GM19438 (cell line): ENCODE measurements around the gene ADGRD1.

Source experiments
- ATAC-seq: cut with Tn5 transposase; IDR thresholded peaks from one replicate; pipeline ENCODE4 v1.9.1; 2021; ENCODE audit warnings: low read depth; ENCODE audit not compliant: unreplicated experiment

The ADGRD1 gene

DNA sequence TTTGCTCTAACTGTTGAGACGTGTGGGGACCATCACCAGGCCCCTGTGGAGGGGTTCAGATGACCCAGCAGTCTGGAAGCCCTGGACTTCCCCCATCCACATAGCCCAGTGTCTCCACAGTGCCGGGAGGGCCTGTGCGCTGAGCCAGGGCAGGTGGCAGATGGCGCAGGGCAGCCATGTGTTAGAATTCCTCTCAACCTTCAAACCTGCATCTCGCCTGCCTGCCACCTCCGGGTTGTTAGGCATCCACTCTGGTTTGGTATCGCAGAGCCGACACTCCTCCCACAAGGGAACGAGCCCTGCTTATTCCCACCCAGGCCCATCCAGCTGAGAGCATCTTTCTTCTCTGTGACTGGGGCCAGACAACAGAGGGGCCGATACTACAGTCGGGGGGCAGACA lies 84.5 kb downstream of the ADGRD1 start:
- ATAC-seq: no peak

GRCh38 chr12:131038961-131039950 lies 85.5 kb downstream of the ADGRD1 start:
- ATAC-seq: no peak

GRCh38 chr12:131040491-131040890 lies 86.8 kb downstream of the ADGRD1 start:
- no peak for ATAC-seq

DNA sequence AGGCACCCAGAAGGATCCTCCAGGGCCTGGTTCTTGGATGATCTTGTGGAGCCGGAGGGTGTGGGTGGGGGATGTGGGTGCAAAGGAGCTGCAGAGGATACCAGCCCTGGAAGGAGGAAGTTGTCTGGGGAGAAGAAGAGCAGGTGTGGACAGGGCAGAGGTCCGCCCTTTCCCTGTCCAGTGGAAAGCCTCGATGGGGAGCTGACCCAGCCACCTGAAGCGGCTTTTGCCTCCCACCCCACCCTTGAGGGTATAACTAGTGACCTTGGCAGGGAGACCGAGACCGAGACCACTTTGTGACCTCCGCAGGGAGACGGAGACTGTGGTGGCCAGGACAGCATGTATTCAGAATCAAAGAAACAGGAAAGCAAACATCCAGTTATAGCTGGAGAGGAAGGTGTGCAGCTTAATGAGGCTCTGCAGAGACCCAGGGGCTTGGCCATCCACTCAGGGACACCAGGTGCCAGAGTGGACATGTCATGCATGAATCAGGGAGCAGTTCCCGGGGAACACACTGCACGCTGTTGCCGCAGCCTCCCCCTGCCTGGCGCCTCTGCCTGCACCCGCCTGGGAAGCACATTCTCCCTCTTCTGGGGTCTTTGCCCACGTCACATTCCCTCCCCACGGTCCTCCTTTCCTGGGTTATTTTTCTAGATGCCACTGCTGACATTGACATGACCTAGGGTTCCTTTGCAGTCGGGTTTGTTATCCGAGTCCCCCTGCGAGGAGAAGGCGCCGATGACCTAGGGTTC lies 87.7 kb downstream of the ADGRD1 start:
- no peak for ATAC-seq

GRCh38 chr12:131041968-131042833 lies 88.5 kb downstream of the ADGRD1 start:
- ATAC-seq: no peak

GRCh38 chr12:131042834-131043245 lies 89.1 kb downstream of the ADGRD1 start:
- no peak for ATAC-seq

DNA sequence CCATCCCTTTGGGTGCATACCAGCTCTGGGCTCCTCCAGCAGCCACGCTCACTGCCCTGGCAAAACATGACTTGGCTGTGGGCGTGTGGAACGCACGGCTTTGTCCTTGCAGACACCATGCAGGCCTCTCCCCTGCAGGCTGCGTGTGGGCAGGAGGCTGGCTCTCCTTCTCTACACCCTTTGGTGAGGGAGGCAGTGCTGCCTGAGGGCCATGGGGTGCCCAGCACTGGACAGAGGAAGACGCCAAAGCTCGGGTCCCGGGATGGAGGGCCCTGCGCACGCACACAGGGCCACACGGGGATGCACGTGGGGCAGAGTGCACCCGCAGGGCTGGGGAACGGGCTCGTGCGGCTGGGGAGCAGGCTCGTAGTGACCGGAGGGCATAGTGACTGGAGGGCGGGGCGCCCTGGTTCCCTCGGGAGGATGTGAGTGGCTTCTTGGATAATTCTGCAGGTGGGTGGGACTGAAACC lies 89.7 kb downstream of the ADGRD1 start:
- ATAC-seq: no peak

DNA sequence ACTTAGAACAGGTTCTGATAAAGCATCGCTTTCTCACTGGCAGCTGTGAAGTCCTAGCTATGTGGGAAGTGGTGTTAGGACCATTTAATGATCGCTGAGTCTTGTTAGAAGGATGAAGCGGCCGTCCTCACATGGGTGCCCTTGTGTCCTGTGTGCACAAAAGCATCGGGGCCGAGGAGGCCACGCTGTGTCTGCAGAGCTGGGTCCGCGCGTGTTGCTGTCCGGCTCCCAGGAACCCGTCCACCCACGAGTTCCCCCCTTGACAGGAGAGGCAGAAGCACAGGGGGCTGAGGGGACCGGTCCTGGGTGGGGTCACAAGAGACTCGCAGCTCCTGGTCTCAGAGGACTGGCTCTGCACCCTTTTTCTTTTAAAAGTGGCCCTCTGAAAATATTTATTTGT lies 90.4 kb downstream of the ADGRD1 start:
- no peak for ATAC-seq

- ATAC-seq: no peak
Observed at GRCh38 chr12:131044760-131045381, 91.2 kb downstream of the ADGRD1 start.

- ATAC-seq: no peak
Observed at GRCh38 chr12:131045705-131046460, 92.2 kb downstream of the ADGRD1 start.

- ATAC-seq: no peak
Observed at GRCh38 chr12:131046813-131047788, 93.4 kb downstream of the ADGRD1 start.

GRCh38 chr12:131047789-131048610 lies 94.3 kb downstream of the ADGRD1 start:
- no peak for ATAC-seq

GRCh38 chr12:131048611-131048990 lies 94.9 kb downstream of the ADGRD1 start:
- no peak for ATAC-seq

DNA sequence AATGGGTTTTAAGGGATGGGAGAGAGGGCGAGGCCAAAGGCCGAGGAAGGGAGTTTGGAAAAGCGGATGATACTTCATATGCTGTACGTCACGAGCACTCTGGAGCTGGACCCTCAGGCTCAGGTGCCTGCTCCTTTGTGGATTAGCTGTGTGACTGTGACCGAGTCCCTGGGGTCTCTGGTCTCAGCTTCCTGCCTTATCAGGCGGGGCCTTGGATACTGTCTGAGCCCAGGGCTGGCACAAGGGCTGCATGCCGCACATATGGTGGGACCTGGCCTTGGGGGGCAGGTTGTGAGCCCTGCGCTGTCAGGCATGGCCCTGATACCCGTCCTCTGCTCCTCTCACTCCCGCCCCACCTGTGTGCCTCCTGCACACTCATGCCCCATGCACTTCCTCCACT lies 95.3 kb downstream of the ADGRD1 start:
- ATAC-seq: no peak

- ATAC-seq: no peak
Observed at GRCh38 chr12:131049549-131050339, 96.0 kb downstream of the ADGRD1 start.

DNA sequence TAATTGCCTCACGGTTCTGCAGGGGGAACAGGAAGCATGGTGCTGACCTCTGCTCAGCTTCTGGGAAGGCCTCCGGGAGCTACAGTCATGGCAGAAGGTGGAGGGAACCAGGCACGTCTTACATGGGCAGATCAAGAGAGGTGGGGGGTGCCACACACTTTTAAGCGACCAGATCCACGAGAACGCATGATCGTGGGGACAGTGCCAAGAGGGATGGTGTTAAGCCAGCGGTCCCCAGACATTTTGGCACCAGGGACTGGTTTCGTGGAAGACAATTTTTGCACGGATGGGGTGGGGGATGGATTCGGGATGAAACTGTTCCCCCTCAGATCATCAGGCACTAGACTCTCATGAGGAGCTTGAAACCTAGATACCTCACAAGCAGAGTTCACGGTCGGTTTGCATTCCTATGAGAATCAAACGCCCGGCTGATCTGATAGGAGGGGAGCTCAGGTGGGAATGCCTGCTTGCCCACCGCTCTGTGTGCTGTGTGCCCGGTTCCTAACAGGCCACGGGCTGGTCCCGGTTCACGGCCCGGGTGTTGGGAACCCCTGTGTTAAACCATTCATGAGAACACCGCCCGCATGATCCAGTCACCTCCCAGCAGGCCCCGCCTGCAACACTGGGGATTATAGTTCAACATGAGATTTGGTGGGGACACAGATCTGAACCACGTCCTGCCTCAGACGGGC lies 96.9 kb downstream of the ADGRD1 start:
- no peak for ATAC-seq
